GM21717 (cell line): ENCODE results near the gene TMX2.
A peak's percentile ranks its signal among the peaks of the same experiment; 100 is the strongest.
"Not testable (repeated sequence)": the region's sequence is repeated elsewhere in the genome, so short reads cannot be mapped to it uniquely, and the experiment has no call there.

Experiments used
- ATAC-seq: cut with Tn5 transposase; IDR thresholded peaks from one replicate; pipeline ENCODE4 v1.9.1; 2021; ENCODE audit warnings: mild to moderate bottlenecking, moderate library complexity; ENCODE audit not compliant: unreplicated experiment

Gene TMX2

DNA sequence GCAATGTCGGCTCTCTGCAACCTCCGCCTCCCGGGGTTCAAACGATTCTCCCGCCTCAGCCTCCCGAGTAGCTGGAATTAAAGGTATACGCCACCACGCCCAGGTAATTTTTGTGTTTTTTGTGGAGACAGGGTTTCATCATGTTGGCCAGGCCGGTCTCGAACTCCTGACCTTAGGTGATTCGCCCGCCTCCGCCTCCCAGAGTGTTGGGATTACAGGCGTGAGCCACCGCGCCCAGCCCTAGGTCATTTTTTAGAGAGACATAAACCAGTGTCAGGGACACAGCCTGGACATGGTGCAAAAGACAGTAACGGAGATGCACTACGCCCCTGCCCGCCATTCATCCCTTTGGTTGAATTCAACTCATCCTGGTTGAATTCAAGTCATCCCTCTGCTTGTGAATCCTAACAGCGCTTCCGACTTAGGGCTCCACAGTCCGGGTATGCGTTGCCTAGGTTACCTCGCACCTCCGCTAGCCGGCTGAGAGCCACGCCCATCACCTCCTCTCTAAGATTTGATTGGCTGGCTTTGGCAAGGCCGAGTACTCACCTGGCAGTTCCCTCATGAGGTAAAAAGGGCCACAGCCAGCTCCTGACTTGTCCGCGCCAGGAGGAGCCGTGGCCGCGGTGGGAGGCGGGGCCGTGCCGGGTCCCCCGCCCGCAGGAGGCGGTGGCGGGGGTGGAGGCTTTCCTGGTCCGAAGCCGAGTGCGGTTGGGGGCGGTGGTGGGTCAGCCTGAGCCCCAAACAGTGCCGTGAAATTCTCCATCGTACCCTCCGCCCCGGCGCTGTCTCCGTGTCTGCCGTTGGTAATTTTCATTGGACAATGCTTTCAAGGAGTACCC, 758 bp upstream of the TMX2 start, which contains the start of gene MED19:
Gene MED19 (minus strand): TSS at position 802 of the 842 bp plus-strand sequence. CDS start 36 bp downstream, at position 766.
- peak; percentile 47 for ATAC-seq

DNA sequence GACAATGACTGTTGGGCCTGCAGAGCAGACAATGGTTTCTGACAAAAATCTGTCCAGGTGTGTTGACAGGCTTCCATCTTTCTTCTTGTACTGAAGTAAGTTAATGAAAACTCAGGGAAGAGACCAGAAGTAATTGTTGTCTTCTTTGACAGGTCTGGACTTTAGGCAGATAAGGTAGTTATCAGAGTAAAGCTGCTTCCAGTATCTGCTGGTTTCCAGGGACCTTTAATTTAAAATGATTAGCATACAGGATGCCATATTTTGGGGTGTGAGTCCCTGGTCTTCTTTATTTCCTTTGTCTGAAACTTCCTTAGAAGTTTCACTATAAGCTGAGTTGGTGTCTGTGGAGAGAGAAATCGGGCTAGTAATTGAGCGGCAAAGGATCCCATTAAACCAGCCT, 1.4 kb downstream of the TMX2 start:
- ATAC-seq, result no peak

DNA sequence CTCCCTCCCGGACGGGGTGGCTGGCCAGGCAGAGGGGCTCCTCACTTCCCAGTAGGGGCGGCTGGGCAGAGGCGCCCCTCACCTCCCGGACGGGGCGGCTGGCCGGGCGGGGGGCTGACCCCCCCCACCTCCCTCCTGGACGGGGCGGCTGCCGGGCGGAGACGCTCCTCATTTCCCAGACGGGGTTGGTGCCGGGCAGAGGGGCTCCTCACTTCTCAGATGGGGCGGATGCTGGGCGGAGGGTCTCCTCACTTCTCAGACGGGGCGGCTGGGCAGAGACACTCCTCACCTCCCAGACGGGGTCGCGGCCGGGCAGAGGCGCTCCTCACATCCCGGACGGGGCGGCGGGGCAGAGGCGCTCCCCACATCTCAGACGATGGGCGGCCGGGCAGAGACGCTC, 4.3 kb downstream of the TMX2 start:
- not testable (repeated sequence) for ATAC-seq

DNA sequence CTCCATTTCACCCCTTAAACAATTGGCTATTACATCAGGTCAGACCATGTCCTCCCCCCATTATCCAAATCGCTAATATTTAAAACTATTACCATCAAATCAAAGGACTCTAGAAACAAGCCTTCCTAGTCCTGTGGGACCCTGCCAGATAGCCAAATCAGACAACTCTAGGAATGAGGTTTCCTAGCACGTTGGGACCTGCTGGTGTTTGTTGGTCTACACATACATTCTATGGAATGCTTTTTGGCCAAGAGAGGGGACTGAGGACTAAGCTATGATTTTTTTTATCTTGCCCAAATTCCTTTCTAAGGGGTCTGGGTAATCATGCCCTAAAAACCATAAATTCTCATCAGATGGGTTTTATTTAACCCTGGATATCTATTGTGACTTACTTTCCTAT, 14.8 kb downstream of the TMX2 start:
- ATAC-seq, result no peak

DNA sequence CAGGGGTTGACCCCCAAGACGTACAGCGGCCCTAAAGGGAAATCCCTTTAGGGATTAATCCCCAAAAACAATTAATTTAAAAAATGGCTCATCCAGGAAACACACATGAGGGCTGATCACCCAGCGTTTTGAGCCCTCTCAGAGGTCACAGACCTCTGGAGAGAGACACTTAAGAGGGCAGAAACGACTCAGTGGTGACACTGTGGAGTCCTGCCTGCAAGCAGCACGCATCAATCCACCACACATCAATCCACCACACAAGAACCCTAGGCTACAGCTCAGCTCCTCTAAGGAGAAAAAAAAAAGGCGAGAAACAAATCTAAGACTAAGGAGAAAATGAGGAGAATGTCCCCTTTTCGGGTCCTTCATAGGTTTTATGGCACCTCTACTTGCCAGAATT, 16.4 kb downstream of the TMX2 start:
- ATAC-seq, result no peak

DNA sequence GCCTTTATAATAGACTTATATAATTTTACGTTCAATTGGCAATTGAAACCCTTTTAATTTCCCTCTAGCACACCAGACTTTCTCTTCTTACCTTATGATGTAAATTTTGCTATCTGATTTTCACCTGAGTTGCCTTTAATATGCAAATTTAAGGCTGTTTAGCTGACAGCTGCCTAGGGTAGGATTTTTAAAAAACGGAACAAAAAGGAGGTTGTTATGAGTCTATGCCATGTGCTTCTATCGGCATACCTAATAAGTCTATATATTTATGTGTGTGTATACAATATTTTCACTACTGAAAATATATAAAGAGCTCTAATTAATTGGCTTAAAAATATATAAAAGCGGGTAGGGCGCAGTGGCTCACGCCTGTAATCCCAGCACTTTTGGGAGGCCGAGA, 17.1 kb downstream of the TMX2 start:
- no peak for ATAC-seq

DNA sequence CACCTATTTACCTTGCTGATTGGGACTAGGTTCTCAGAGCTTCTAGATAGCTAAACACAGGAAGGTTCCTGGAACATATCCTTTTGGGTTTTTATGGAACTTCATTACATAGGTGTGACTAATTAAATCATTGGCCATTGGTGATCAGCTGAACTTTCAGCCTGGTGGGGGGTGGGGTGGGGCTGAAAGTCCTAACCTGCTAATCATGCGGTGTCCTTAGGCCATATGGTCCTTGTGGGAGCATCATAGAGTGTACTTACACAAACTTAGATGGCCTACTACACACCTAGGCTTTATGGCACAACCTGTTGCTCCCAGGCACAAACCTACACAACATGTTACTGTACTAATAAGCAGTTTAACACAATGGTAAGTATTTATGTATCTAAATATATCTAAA, 20.3 kb downstream of the TMX2 start:
- ATAC-seq, result no peak

DNA sequence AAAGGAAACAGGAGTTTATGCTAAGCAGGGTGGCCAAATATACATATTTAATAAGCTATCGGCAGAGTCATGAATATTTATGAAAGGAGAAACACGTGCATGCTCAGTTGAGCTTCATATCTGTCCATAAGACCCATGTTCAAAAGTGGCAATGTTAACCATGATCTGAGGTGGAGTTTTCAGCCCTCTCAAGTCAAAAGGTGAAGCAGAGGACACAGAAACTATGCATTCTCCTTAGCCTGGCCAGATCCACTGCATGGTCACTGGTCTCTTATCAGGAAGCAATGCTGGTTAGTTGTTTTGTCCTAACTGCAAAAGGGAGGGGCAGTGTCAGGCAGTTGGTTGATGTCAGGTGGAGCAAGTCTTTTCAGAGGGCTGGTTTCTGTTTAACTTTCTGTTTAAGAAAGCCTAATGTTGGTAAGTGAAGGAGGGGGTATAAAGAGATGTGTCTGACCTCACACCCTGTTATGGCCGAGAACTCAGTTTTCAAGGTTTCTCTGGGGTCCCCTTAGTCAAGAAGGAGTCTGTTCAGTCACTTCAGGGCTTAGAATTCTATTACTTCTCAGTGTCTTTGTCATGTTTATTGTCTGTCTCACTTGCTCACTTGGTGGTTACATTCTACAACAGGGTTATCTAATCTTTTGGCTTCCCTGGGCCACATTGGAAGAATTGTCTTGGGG, 23.4 kb downstream of the TMX2 start:
- no peak for ATAC-seq

DNA sequence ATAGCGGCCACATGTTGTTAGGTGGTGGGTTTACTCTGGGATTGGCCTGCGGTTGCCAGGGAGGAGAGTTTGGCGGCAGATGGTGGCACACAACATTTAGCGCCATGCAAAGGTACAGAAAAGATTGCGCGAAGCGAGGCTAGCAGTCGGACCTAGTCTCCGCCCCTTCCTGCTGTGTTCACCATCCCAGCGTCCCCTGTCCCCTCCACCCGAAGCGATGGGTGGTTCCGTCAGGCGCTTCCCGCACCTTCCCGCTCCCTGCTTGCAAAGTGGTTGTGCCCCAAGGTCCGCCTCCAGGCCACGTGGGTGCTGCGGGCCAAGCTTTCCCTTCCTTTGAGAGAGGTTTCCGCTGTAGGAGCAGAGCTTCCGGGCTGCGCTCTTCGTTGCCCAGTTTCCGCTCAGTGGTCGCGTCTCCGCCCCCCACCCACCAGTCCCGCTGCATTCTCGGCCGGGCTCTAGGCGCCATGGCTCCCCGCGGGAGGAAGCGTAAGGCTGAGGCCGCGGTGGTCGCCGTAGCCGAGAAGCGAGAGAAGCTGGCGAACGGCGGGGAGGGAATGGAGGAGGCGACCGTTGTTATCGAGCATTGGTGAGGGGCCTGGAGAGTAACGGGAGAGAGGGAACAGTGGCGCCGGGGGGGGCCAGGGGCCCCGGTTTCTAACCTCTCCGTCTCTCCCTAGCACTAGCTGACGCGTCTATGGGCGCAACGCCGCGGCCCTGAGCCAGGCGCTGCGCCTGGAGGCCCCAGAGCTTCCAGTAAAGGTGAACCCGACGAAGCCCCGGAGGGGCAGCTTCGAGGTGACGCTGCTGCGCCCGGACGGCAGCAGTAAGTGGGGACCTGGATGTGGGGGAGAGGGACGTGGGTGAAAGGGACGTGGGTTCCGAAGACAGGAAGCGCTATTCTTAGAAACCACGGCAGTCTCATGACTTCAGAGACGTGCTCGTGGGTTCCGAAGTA, 29.0 kb downstream of the TMX2 start, which contains the start of gene SELENOH:
Gene SELENOH (plus strand): TSS at position 360 of the 955 bp plus-strand sequence. CDS start 105 bp downstream, at position 465.
- peak; percentile 92 for ATAC-seq

DNA sequence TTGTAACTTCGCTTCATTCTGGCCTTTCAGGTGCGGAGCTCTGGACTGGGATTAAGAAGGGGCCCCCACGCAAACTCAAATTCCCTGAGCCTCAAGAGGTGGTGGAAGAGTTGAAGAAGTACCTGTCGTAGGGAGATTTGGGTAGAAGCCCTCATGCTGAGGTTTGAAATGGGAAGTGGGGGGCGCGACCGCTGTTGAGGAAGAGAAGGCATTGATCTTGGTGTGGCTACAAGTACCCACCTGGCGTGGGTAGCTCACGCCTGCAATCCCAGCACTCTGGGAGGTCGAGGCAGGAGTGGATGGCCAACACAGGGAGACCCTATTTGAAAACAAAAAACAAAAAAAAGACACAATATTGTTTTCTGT, 29.7 kb downstream of the TMX2 start:
- ATAC-seq, result no peak

DNA sequence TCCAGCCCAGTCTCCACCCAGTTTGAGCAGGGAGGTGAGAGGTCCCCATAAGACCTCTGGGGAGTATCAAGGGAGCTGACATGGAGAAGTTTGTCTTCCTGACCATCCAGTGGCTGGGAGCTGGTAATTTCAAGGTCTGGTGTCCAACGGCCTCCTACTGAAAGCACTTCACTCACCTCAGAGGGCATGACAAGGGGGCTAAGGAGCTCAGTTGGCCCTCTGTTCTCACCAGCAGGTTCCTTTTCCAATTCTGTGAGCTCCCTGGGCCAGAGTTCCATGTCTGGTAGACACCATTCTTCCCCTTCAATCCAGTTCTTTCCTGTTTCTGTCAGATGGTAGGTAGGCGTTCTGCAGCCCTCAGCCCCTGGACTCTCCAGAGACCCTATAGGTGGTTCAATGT, 32.0 kb downstream of the TMX2 start:
- ATAC-seq, result no peak

DNA sequence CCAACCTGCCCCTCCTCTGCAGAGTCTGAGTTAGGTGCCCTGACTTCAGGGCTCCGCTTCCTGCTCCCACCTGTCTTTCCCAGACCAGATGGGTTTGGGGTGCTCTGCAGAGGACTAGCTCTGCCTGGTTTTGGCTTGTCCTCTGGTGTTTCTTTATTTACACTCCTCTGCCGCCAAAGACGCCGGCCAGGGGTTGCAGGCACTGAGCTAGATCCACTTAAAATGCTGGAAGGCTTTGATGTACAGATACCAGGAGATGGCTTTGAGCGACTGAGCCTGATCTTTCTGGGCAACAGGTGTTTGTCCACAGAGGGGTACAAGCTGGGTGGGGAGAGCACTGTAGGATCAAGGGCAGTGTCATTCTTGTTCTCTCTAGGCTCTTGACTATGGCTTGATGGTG, 32.8 kb downstream of the TMX2 start:
- ATAC-seq, result no peak

DNA sequence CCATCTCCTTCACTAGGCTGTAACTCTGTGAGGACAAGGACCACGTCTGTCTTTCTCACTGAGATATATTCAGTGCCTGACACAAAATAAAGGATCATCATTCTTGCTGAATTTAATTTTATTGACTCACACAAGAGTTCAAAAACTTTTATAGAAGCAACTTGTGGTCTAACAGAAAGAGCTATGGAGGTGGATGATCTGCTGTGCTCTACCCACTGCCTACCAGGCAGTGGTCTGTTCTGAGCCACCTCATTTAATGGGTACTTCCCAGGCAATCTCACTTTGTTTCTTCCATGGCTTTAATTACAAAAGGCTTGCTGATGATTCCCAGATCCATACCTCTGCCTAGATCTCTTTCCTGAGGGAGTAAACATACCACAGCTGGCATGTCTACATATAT, 34.5 kb downstream of the TMX2 start:
- ATAC-seq, result no peak

DNA sequence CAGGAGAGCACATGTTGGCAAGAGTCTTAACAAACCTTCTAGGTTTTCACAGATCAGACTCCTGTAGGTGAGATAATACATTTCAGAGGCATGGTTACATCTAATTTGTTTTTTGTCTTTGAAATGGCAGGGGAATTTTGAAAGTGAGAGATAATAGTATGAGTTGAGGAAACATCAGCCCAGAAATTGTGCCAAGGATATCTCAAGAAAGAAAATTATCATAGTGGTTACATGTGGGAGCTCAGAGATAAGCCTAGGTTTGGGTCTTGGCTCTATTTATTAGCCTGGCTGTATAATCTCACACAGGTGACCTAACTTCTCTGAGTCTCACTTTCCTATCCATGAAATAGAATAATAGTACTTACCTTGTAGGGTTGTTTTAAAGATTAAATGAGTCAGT, 38.8 kb downstream of the TMX2 start:
- no peak for ATAC-seq

DNA sequence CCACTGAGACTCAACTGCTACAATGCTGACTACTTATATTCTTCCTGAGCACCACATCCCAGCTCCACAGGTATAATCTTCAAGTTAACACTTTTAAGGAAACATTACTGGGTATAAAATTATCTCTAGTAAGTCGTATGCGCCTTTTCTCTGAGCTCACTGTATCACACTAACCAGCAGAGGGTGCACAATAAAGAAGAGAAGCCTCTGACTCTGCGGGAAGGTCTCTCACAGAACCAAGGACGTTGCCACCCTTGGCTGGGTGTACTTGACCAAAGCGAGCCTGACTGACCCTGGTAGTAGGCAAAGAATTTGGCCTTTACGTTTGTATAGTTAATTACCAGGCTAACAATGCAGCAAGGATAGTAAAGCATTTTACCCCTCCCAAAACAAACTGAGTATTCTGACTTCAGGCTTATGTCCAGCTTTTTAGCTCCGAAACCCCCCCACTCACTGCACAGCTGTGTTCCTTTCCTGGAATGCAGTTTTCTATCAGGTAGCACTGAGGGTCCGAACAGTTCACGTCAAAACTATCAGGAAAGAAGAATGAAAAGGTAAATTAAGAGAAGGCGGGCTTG, 39.4 kb downstream of the TMX2 start, which contains the start of gene BTBD18:
Gene BTBD18 (minus strand): TSS at position 144 of the 578 bp plus-strand sequence. CDS start 631 bp downstream, outside the sequence.
- ATAC-seq, result no peak

DNA sequence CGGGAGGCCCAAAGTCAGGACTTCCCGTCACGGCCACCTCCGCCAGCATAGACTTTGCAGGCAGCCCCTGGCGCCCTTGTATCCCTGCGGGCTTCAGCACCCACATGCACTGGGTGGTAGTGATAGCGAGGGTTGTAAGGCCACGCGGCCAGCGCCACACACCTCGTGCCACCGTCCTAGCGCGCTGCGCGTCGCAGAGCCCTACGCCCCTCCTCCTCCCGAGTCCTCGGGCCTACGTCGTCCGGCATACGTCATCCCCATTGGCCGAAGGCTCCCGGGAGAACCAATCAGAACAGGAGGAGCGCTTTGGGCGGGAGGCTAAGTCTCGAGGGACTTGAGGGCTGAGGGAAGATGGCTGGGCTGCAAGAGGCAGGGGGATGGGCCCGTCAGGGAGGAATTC, 40.6 kb downstream of the TMX2 start:
- ATAC-seq, result no peak

DNA sequence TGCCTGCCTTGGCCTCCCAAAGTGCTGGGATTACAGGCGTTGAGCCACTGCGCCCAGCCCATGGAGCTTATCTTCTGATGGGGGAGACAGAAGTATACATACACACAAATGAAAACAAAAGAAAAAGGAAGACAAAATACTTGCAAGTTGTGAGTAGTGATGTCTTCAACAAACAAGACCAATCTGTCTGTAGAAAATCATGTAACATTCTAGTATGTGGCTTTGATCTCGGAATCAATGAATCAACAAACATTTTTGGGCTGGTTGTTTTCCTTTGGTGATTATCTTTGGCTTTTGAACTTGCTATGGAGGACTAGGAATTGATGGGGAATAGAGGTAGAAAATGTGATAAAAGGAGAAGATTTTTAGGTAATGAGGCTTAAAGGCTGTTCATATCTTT, 45.8 kb downstream of the TMX2 start:
- ATAC-seq, result no peak

DNA sequence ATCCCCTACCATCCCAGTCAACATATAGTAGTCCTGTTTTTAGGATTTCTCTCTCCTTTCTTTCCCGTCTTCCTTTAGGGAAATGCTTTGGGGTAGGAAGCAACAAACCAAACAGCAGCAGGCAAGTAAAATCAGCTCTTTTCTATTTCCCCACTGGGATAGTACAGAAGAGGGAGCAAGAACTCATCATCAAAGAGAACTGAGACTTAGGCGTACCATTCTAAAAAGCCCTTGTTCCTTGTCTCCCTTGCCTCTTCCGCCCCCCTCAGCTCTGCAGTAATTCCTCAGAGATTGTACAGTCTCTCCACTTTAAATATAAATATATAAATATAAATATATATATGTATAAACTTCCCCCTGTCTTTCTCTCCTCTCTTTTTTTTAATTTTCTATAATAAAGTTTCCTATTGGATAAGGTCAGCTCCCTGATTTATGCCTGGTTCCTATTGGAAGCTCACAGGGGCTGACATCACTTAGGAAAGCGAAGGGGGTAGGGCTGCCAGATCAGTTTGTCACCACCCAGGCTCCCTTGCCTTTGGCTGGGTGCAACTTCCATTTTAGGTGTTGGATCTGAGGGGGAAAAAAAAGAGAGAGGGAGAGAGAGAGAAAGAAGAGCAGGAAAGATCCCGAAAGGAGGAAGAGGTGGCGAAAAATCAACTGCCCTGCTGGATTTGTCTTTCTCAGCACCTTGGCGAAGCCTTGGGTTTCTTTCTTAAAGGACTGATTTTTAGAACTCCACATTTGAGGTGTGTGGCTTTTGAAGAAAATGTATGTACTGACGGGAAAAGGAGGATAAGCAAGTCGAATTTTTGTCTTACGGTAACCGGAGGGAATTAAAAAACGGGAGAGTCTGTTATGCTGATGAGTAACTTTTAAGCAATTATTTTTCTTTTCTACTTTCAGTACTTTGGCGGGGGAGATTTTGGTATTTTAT, 49.2 kb downstream of the TMX2 start, which contains the start of gene CTNND1:
Gene CTNND1 (plus strand): TSS at position 502 of the 934 bp plus-strand sequence. CDS start 29,677 bp downstream, outside the sequence.
- ATAC-seq, result peak; percentile 95

DNA sequence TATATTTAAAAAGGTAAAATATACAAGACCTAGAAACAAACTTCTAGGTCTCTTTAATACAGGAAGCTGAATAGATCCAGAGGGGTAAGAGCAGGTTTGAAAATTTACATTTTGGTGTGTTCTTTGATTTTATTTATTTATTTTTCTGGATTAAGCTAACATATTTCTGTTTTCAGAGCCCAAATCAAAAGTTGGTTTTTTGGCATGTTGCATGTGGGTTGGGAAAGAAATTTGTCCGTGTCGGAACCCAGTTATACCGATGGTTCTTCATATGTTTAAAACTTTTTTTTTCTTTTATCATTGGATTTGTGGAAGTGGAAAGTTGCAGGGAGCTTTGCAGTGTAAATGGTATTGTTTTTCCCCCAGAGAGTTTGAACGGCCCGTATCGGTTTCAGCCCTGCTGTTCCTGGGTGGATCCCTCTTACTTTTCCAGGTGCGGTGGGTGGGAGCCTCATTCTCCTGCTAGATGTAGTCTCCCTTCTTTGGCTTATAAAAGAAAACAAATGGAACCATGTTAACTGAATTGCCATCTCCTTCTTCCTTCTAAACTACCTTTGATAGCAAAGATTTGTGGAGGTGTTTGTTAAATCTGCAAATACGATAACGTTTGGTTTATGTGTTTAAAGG, 50.0 kb downstream of the TMX2 start:
- no peak for ATAC-seq
